GM18526 (cell line): ENCODE results near the gene LDLRAD3.

Experiments
- POLR2A ChIP-seq: IDR thresholded peaks from 3 replicates; pipeline ENCODE4 v1.6.1; 2011; ENCODE audit not compliant: insufficient read length; ENCODE audit errors: extremely low read depth

The LDLRAD3 gene

DNA sequence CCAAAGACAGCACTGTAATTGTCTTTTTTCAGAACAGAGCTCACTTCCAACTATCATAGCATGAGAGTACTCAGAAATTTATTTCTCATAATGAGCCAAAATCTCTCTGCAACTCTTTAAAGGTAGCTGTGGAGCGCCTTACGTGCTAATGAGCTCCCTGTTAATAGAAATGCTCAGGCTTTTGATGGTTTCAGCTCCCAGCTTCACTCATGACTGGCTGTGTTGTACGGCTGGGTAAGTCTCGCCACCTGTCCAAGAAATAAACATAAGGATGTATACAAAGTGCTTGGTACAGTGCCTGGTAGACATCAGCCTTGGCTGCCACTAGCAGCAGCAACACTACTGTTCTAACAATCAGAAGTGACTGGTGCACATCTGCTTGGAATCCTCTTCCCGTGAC is 109.4 kb downstream of the LDLRAD3 start:
- no peak for TF ChIP-seq POLR2A

DNA sequence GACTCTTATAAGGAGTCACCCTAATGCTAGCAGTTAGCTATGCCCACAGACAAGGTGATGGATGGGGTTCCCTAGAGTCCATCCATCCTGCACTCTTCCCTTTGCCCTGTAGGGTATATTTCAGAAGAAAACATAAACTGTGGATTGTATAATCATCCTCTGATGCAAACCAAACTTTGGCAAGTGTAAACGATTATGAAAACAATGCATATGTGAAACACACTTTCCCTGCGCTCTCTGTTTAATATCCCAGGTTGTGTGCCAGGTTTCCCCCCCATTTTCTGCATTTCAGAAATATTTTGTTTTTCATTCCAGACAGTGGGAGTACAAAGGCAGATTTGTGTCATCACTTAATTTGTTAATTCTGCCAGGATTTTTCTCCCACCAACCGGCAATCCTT is 110.0 kb downstream of the LDLRAD3 start:
- TF ChIP-seq POLR2A, result no peak

DNA sequence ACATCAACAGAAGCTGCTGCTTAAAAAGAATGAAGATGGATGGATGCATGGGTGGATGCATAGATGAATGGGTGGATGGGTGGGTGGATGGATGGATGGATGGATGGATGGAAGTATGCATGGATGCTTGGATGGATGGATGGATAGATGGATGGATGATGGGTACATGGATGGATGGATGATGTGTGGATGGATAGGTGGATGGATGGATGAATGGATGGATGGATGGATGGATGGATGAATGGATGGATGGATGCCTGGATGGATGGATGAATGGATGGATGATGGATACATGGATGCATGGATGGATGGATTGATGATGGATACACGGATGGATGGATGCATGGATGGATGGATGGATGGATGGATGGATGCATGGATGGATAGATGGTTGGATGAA is 110.8 kb downstream of the LDLRAD3 start:
- no peak for TF ChIP-seq POLR2A

DNA sequence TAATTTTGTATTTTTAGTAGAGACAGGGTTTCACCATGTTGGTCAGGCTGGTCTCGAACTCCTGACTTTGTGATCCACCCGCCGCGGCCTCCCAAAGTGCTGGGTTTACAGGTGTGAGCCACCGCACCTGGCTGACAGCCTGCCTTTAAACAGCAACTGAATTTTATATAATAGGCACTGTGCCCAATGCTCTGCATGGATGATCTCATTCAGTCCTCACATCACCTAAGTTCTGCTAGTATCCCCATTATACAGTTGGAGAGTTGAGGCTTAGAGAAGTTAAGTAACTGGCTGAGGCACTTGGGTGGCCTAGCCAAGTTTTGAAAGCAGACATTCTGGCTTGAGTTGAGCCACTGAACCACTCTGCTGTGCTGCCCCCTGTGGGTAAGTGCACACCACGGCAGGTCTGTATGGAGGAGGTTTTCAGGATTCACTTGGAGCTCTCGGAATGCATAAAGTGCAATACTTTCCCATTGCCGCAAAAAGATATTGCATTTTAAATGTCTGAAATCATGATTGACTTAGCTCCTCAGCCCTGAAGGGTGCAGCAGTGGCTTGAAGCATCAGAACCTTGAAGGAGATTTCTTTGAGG is 112.4 kb downstream of the LDLRAD3 start:
- no peak for TF ChIP-seq POLR2A

DNA sequence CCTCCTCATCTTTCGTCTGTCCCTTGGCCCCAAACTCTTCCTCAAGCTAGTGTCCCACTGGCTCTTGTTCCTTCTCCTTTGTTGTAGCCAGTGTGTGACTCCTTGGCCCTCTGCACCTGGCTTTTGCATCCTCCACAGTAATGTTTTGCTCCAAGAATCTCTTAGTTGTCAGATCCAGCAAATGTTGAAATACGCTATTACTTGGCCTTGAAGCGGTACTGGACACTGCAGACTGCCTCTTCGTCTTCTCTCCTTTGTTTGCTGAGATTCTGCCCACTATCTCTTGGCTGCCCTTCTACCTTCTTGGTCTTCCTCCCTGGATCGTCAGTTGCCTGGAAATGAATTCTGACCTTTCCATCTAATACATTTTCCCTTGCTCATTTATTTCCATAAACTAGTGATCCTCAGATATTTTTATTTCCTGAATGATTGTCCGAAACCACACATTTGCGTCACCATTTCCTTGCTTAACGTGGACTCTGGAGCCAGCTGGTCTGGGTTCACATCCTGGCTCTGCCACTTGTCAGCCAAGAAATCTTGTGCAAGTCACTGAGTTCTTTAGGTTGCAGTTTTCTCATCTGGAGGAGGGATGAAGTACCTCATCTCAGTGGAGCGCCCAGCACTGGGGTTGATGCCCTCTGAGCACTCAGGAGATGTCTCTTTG is 113.6 kb downstream of the LDLRAD3 start:
- no peak for TF ChIP-seq POLR2A

DNA sequence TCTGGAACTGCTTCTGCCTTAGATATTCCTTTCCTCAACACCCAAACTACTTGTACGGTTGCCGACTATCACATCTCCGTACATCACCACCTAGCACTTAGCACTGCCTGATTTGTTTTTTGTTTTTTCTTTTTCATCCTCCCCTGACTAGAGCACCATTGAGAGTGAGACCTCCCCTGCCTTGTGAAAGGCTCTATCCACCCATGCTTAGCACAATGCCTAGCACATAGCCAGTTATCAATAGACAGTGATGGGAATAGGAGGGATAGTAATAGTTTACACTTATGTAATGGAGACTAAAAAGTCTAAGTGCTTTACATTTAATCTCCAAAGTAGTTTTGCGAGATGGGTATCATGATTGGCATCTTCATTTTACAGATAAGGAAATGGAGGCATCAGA is 115.8 kb downstream of the LDLRAD3 start:
- no peak for TF ChIP-seq POLR2A

DNA sequence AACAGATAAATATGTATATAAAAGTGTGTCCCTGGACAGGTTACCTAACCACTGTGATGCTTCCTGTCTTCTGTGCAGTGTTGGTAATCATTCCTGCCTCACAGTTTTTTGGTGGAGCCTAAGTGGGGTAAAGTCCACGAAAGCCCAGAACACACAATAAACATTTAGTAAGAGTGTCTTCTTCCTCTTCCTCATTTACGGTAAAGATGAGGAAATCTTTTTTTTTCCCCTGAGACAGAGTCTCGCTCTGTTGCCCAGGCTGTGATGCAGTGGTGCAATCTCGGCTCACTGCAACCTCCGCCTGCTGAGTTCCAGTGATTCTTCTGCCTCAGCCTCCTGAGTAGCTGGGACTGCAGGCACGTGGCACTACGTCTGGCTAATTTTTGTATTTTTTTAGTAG is 117.1 kb downstream of the LDLRAD3 start:
- TF ChIP-seq POLR2A, result no peak

DNA sequence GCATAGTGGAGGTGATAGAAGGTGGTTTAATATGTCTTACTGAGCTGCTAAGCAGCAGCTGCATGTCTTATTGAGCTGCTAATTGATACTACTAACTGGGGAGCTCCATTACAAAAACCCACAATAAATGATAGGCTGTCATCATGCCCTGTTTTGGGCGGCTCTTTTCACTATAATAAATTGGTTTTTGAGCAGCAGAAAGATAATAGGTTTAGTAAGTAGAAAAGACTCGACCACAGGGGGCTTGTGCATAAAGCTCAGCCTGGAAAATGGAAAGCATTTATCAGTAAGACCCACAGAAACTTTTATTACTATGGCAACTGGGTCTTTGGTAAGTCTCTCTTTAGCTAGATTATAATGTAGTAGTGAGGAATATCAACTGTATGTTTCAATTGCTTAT is 117.6 kb downstream of the LDLRAD3 start:
- TF ChIP-seq POLR2A, result no peak

DNA sequence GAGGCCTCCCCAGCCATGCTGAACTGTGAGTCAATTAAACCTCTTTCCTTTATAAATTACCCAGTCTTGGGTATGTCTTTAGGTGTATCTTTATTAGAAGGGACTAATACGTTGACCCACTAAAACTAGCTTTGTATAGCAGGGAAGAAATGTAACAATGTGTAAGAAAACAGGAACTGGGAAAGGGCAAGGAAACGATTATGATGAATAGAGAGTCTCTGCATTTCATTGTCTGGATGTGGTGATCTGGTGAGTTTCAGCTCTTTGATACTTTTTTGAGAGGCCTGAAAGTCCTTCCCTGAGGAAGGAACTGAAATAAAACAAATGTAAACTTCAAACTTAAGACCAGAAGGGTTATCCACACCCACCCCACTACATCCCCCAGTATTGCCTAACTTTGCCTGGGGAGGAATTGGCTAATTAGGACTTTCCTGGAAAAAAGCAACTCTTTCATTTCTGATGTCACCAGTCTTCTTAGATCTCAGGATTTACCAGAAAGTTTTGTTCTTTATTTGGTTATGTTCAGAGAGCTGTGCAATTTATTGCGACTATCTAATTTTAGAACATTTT is 119.0 kb downstream of the LDLRAD3 start:
- no peak for TF ChIP-seq POLR2A

DNA sequence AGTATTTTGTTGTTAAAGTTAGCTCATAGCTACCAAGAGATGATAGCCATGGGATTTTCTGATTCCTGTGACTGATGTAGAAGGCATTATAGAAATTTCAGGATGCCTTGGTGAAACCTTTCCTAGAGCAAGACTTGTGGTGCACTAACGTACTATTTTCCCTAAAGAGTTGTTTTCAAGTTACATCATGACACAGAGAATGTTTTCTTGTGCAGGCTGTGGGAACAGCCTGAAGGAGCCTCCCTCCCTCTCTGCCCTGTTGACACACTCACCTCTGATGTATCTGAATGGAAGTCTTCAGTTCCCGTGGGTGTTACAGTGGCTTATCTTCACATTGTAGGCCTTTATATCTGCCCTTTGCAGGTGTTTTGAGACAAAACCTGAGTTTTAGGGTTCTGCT is 121.6 kb downstream of the LDLRAD3 start:
- TF ChIP-seq POLR2A, result no peak

DNA sequence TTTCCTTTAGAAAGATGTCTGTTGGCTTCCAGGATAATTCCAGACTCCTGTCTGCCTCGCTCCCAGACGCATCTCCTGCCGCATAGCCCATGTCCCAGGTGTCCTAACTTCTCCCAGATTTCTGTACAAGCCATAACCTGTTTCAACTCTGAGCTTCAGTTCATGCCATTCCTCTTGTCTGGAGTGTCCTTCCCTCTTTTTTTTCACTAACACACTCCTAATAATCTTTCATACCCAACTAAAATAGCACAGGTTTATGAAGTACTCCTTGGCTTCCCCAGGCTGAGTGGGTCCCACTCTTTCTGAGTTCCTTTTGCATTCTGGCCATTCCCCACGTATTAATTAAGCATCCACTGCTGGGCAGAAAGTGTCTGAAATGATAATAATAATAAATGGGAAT is 123.0 kb downstream of the LDLRAD3 start:
- TF ChIP-seq POLR2A, result no peak

DNA sequence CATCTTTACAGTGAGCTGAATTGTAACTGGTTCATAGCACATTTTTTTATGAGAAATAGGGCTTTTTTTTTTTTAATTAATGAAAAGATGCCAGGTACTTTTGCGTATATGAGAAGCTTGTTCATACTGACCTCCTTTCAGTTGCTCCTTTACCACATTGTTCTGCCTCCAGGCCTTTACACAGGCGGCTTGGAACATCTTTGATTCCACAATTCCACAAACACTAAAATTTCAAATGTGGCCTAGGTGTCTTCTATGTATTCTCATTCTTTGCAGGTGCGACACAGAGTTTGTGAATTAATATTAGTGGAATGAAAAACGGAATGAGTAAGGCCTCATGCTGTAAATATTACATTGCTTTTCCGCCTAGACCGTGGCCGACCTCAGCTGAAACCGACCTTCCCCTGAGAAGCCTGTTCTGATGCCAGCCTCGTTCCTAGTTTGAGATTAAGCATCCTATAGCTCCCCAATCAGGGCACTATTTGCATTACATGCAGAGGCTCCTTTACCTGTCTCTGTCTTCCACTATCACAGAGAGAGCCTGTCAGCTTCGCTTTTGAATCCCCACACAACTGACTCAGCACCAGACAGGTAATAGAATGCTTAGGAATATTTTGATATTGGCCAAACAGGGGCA is 125.8 kb downstream of the LDLRAD3 start:
- no peak for TF ChIP-seq POLR2A

DNA sequence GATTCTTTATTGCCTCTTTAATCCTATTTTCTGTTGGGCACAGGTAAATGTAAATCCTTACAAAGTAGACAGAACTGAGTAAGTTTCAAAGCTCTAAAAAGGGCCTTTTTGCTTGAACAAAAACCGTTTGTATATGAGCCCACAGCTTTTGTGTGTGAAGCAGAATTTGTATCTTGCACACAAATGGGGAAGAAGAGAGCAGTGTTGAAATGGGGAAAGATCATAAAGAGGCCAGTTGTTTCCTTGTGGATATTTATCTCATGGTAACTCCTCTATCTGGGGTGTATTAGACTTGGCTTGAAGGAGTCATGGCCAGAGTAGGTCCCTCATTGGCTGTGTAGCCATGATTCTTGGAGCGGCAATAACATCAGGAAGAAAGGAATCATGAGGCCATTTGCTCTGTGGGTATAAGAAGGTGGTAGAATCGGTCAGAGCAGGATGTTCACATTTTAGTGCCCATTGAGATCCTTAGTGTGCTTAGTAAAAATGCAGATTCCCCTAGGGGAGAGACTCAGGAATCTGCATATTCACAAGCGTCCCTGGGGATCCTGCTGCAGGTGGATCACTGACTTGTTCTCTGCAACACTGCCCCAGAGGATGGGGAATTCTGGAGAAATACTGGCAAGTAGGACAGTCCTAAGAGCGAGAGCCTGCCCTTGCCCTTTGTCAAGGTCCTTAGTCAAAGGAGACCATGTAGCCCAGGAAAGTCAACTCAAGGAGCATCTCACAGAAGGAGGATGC is 126.5 kb downstream of the LDLRAD3 start:
- TF ChIP-seq POLR2A, result no peak

DNA sequence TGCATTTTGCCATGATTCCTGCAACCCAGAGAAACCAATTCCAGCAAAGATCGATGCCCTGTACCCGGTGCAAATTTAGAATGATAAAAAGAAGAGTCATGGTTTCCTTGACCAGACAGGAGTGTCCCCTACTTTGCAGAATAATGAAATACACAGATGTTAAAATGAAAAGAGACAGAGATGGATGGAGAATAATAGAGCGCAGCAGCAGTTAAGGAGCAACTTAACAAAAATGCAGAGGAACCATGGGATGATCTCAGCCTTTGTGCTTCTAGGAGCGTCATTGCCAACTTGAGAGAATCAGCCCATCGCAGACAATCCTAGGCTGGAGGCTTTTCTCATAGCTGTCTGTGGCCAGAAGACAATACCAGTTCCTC is 127.1 kb downstream of the LDLRAD3 start:
- no peak for TF ChIP-seq POLR2A

DNA sequence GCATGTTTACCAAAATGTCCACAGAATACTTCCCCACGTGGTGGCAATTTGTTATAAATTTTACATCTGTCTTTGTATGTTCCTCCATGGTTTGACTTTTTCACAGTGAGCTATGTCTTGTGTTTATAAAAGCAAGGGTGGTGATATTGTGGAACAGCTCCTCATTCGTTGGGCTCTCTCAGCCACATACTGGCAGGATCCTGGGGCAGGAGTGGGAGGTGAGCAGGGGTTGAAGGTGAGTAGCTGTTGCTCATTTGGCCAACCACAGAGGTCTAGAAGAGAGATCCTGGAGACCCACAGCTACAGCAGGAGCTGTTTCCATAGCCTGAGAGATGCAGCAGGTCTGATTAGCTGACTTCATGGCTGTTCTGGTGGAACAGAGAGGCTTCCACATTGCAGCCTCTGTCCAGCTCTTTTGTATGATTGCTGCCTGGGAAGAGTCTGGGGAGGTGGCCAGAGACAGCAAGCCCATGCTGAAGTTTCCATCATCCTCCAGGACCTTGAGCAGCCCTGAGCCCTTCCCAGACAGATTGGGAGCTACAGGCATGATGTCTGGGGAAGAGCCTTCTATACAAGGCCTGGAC is 128.1 kb downstream of the LDLRAD3 start:
- TF ChIP-seq POLR2A, result no peak

DNA sequence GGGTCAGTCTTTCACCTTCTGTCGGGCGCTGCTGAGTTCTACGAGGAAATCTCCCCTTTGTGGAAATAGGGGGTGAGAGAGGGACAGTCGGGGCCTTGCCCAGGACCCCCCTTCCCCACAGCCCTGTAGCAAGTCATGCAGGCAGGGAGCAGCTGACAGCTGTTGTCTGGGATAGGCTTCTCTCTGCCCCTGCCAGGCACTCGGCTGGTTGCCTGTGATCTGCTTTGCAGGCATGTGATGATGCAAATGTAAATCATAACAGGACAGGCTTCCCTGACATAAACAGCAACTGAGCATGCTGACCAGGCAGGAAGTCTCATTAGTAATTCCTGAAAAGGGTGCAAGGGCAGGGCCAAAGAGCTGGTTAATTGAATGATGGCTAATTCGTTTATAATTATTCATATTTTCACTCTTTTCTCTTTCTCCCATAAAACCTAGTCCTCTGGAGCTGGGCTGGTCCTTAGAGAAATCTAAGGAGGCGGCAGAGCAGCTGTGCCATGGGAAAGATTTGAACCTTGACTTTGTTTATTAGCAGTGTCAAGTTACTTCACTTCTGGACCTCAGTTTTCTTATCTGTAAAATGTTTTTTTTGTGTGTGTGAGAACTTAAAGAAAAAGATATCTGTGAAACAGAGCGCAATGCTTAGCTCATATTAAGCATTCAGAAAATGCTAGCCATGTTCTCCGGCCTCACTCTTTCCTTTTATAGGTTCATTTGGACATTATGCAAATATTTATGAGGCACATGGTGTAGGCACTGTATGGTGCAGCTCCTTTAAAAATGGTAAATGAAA is 129.7 kb downstream of the LDLRAD3 start:
- TF ChIP-seq POLR2A, result no peak
